ENCODE measurements around the gene KRT17.
"Not testable (repeated sequence)": the region's sequence is repeated elsewhere in the genome, so short reads cannot be mapped to it uniquely, and the experiment has no call there.

Gene KRT17

GRCh38 chr17:41653892-41654677 lies 29.7 kb upstream of the KRT17 start:
- no peak for ATAC-seq

- no peak for ATAC-seq
Observed at GRCh38 chr17:41653421-41653820, 29.0 kb upstream of the KRT17 start.

GRCh38 chr17:41652461-41652970 lies 28.1 kb upstream of the KRT17 start:
- no peak for ATAC-seq

GRCh38 chr17:41651625-41652460 lies 27.5 kb upstream of the KRT17 start:
- ATAC-seq = no peak

- ATAC-seq = no peak
Observed at GRCh38 chr17:41650794-41651624, 26.6 kb upstream of the KRT17 start.

- no peak for ATAC-seq
Observed at GRCh38 chr17:41649923-41650519, 25.6 kb upstream of the KRT17 start.

- ATAC-seq = peak; percentile 88 to 92
Observed at GRCh38 chr17:41648411-41649195, 24.2 kb upstream of the KRT17 start.

- ATAC-seq = peak; percentile 77 to 80
Observed at GRCh38 chr17:41647940-41648410, 23.6 kb upstream of the KRT17 start.

GRCh38 chr17:41647038-41647813 lies 22.9 kb upstream of the KRT17 start:
- no peak for ATAC-seq

- ATAC-seq = no peak
Observed at GRCh38 chr17:41642252-41643156, 18.1 kb upstream of the KRT17 start.

GRCh38 chr17:41640596-41640995 lies 16.2 kb upstream of the KRT17 start:
- ATAC-seq = not testable (repeated sequence)

GRCh38 chr17:41639492-41640473 lies 15.4 kb upstream of the KRT17 start:
- ATAC-seq = no peak

- no peak for ATAC-seq
Observed at GRCh38 chr17:41638941-41639340, 14.6 kb upstream of the KRT17 start.

GRCh38 chr17:41638194-41638593 lies 13.8 kb upstream of the KRT17 start:
- no peak for ATAC-seq

- no peak for ATAC-seq
Observed at GRCh38 chr17:41636652-41637051, 12.3 kb upstream of the KRT17 start.

- no peak for ATAC-seq
Observed at GRCh38 chr17:41635121-41636097, 11.0 kb upstream of the KRT17 start.

- ATAC-seq = no peak
Observed at GRCh38 chr17:41634639-41635038, 10.3 kb upstream of the KRT17 start.
